NK-92 treated with Interleukin-12 subunit alpha and Interleukin-12 subunit beta, amount 100 ng/mL, for 24 hours (cell line): Measurements from ENCODE around the gene EIF3I.

ENCODE experiments used
- DNase-seq: peaks from one replicate; lab custom pipeline; 2025; lab: John Stamatoyannopoulos, UW

The EIF3I gene

DNA sequence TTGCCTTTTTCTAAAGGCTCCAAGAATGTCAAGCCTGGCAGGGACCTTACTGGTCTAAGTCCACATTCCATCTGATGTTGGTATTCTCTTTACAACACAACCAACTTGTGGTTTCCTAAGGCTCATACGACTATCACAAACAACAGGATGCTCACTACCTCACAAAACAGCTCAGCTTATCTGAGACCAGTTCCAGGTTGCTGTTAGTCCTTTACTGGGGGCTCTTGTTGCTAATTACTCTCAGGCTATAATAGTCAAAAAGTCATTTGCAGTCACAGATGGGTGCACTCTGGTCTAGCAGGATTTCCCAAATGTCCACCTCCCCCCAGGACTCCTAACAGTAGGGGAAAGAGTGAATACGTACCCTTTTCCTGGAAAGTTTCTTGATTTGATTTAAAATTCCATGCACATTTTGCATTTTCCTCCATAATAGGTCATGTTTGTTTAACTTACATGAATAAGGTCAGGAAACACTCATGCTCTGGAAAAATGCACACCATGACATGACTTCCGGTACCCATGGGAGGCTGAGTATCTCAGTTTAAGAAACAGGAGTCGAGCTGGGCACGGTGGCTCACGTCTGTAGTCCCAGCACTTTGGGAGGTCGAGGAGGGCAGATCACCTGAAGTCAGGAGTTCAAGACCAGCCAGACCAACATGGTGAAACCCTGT is 44.8 kb downstream of the EIF3I start:
- no peak for DNase-seq

DNA sequence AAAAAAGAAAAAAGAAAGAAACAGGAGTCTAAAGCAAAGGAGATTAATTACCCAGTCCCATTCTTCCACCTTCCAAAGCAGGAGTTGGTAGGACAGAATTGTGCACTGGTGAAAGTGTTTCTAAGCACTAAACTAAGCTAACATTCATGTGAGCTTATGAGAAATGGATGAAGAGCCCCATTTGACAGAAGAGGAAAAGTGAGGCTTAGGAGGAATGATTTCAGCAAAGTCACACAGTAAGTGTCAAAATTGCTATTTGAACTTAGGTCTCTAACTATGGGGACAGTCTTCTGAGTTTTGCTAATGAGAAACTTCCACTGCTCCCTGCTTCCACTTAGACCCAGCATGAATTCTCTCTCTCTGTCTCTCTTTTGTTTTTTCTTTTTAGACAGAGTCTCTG is 47.5 kb downstream of the EIF3I start:
- DNase-seq, result no peak

DNA sequence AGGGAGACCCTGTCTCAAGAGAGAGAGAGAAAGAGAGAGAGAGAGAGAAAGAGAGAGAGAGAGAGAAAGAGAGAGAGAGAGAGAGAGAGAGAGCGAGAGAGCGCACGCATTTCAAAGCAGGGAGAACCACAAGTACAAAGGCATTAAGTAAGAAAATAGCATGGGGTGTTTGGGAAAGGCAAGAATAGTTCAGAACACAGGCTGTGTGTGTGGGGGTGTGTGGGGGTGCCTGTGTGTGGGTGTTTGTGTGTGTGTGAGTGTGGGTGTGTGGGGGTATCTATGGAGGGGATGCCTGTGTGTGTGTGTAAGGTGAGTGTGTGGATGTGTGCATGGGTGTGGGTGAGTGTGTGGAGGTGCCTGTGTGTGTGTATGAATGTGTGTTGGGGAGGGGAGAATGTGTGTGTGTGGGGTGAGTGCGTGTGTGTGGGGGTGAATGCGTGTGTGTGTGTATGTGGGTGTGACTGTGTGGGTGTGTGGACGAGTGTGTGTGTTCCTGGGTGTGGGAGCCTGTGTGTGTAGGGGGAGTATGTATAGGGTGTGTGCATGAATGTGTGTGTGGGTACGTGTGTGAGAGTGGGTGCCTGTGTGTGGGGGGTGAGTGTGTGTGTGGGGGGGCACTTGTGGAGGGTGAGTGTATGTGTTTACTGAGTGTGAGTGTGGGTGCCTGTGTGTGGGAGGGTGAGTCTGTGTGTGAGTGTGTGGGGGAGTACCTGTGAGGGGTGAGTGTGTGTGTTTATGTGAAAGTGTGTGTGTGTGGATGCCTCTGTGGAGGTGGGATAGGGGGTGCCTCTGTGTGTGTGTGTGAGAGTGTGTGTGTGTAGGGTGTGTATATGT is 50.6 kb downstream of the EIF3I start:
- DNase-seq, result no peak

DNA sequence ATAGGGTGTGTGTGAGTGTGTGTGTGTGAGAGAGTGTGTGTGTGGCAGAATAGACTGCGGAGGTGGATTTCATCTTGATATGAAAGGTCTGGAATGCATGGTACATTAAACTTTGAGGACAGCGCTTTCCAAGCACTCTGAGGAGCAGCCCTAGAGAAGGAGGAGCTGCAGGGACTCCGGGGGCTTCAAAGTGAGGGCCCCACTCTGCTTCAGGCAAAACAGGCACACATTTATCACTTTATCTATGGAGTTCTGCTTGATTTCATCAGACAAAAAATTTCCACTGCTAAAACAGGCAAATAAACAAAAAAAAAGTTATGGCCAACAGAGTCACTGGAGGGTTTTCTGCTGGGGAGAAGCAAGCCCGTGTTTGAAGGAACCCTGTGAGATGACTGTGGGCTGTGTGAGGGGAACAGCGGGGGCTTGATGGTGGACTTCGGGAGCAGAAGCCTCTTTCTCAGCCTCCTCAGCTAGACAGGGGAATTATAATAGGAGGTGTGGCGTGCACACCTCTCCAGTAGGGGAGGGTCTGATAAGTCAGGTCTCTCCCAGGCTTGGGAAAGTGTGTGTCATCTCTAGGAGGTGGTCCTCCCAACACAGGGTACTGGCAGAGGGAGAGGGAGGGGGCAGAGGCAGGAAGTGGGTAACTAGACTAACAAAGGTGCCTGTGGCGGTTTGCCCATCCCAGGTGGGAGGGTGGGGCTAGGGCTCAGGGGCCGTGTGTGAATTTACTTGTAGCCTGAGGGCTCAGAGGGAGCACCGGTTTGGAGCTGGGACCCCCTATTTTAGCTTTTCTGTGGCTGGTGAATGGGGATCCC is 51.4 kb downstream of the EIF3I start:
- DNase-seq, result peak; percentile 49

DNA sequence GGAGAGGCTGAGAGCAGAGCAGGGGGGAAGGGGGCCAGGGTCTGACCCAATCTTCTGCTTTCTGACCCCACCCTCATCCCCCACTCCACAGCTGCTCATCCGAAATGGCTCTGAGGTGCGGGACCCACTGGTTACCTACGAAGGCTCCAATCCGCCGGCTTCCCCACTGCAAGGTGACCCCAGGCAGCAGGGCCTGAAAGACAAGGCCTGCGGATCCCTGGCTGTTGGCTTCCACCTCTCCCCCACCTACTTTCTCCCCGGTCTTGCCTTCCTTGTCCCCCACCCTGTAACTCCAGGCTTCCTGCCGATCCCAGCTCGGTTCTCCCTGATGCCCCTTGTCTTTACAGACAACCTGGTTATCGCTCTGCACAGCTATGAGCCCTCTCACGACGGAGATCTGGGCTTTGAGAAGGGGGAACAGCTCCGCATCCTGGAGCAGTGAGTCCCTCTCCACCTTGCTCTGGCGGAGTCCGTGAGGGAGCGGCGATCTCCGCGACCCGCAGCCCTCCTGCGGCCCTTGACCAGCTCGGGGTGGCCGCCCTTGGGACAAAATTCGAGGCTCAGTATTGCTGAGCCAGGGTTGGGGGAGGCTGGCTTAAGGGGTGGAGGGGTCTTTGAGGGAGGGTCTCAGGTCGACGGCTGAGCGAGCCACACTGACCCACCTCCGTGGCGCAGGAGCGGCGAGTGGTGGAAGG is 52.6 kb downstream of the EIF3I start:
- DNase-seq, result no peak

DNA sequence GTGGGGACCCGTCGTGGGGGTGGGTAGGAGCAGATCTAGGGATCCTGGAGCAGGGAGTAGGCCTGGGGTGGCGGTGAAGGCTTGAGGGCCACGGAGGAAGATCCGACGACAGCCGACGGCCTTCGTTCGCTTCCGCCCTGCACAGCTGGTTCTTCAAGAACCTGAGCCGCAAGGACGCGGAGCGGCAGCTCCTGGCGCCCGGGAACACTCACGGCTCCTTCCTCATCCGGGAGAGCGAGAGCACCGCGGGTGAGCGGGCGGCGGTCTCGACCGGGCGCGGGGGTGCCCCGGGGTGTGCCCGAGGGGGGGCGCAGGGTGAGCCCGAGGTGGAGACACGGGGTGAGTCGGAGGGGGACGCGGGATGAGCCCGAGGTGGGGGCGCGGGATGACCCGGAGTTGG is 53.2 kb downstream of the EIF3I start:
- no peak for DNase-seq

DNA sequence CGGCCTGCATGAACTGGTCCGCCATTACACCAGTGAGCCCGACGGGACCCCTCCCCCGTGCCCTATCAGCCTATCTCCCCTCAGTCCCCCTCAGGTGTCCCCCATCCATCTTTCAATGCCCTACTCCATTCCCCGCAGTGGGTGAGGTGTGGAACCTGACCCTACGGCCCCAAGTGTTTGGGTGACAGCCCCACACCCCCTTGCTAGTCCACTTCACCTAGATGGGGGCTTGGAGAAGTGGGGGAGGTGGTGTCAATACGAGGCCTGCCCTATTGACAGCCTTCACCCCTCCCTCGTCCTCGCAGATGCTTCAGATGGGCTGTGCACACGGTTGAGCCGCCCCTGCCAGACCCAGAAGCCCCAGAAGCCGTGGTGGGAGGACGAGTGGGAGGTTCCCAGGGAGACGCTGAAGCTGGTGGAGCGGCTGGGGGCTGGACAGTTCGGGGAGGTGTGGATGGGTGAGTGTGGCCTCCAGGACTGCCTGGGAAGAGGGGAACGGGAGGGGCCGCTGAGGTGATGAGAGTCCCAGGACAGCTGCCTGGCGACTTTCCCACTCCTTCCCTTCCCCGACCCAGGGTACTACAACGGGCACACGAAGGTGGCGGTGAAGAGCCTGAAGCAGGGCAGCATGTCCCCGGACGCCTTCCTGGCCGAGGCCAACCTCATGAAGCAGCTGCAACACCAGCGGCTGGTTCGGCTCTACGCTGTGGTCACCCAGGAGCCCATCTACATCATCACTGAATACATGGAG is 54.0 kb downstream of the EIF3I start:
- DNase-seq, result no peak
